GM12872 (cell line): ENCODE results near the gene GP1BB.

Experiments used
- TF ChIP-seq, protein P1 (sequence below): IDR thresholded peaks from 3 replicates; pipeline ENCODE4 v1.5.1; 2011; ENCODE audit warnings: low read depth, mild to moderate bottlenecking, low read length, moderate library complexity; ENCODE audit not compliant: insufficient read depth

The GP1BB gene

DNA sequence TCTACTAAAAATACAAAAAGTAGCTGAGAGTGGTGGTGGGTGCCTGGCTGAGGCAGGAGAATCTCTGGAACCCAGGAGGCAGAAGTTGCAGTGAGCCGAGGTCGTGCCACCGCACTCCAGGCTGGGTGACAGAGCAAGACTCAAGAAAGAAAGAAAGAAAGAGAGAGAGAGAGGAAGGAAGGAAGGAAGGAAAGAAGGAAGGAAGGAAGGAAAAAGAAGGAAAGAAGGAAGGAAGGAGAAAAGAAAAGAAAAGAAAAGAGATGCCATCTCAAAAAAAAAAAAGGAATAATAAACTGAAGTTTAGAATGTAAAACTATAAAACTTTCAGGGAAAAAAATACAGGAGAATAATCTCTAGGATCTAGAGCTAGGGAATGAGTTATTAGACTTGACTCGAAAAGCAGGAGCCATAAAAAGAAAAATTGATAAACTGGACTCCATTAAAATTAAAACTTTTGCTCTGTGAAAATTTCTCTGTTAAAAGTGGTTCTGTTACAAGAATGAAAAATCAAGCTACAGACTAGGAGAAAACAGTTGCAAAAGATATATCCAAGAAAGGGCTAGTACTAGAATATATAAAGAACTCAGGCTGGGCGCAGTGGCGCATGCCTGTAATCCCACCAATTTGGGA, 22.4 kb upstream of the GP1BB start:
- TF ChIP-seq, protein P1, sequence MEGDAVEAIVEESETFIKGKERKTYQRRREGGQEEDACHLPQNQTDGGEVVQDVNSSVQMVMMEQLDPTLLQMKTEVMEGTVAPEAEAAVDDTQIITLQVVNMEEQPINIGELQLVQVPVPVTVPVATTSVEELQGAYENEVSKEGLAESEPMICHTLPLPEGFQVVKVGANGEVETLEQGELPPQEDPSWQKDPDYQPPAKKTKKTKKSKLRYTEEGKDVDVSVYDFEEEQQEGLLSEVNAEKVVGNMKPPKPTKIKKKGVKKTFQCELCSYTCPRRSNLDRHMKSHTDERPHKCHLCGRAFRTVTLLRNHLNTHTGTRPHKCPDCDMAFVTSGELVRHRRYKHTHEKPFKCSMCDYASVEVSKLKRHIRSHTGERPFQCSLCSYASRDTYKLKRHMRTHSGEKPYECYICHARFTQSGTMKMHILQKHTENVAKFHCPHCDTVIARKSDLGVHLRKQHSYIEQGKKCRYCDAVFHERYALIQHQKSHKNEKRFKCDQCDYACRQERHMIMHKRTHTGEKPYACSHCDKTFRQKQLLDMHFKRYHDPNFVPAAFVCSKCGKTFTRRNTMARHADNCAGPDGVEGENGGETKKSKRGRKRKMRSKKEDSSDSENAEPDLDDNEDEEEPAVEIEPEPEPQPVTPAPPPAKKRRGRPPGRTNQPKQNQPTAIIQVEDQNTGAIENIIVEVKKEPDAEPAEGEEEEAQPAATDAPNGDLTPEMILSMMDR: no peak

DNA sequence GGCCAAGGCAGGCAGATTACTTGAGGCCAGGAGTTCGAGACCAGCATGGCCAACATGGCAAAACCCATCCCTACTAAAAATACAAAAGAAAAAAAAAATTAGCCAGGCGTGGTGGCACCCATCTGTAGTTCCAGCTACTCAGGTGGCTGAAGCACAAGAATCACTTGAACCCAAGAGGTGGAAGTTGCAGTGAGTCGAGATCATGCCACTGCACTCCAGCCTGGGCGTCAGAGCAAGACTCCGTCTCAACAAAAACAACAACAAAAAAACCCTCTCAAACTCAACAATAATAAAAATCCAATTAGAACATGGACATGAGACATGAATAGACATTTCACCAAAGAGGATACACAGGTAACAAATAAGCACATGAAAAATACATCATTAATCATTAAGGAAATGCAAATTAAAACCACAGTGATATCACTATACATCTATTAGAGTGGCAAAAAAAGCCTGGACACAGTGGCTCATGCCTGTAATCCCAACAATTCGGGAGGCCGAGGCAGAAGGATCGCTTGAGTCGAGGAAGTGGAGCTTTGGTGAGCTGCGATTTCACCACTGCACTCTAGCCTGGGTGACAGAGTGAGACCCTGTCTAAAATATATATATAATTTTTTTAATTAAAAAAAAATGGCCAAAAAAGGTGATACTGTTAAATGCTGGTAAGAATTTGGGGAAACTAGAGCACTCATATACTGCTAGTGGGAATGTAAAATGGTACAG, 21.8 kb upstream of the GP1BB start:
- TF ChIP-seq, protein P1: no peak

GRCh38 chr22:19703869-19704268, 19.5 kb upstream of the GP1BB start:
- TF ChIP-seq, protein P1: no peak

GRCh38 chr22:19704355-19705015, 18.9 kb upstream of the GP1BB start:
- TF ChIP-seq, protein P1: no peak

GRCh38 chr22:19705181-19705934, 18.0 kb upstream of the GP1BB start:
- TF ChIP-seq, protein P1: no peak

DNA sequence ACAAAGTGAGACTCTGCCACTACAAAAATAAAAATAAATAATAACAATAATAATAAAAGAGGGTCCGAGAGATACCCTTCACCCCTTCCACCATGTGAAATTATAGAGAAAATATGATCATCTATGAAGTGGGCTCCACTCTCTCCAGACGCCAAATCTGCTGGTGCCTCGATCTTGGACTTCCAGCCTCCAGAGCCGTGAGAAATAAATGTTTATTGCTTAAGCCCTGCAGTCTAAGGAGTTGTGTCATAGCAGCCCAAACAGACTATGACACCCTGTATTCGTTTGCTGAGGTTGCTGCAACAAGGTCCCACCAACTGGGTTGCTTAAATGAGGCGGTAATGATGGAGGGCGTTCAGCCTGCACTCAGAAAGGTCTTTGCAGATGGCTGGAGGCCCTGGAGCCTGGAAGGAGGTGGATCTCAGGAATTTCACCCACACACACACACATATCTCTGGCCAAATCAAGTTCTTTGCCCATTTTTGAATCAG, 16.6 kb upstream of the GP1BB start:
- TF ChIP-seq, protein P1: no peak
